ENCODE data around the gene AMBRA1.

AMBRA1 gene

GRCh38 chr11:46469926-46470325 is 123.9 kb downstream of the AMBRA1 start:
- no peak for DNase-seq

- no peak for DNase-seq
These were observed 128.1 kb downstream of the AMBRA1 start for GRCh38 chr11:46465683-46466082.

GRCh38 chr11:46463701-46464421 is 130.0 kb downstream of the AMBRA1 start:
- no peak for DNase-seq

- no peak for DNase-seq
These were observed 132.3 kb downstream of the AMBRA1 start for GRCh38 chr11:46461461-46461927.

- DNase-seq: no peak
These were observed 135.3 kb downstream of the AMBRA1 start for GRCh38 chr11:46458491-46458890.

GRCh38 chr11:46457659-46458424 is 136.0 kb downstream of the AMBRA1 start:
- no peak for DNase-seq

GRCh38 chr11:46457021-46457420 is 136.8 kb downstream of the AMBRA1 start:
- DNase-seq: no peak

- no peak for DNase-seq
These were observed 137.4 kb downstream of the AMBRA1 start for GRCh38 chr11:46456269-46457001.

GRCh38 chr11:46455834-46456233 is 138.0 kb downstream of the AMBRA1 start:
- DNase-seq: no peak

GRCh38 chr11:46452918-46453517 is 140.8 kb downstream of the AMBRA1 start:
- DNase-seq: no peak

GRCh38 chr11:46451759-46452158 is 142.1 kb downstream of the AMBRA1 start:
- no peak for DNase-seq

GRCh38 chr11:46450846-46451477 is 142.9 kb downstream of the AMBRA1 start:
- DNase-seq: no peak

GRCh38 chr11:46447544-46447943 is 146.3 kb downstream of the AMBRA1 start:
- no peak for DNase-seq

- no peak for DNase-seq
These were observed 147.7 kb downstream of the AMBRA1 start for GRCh38 chr11:46445920-46446771.

- no peak for DNase-seq
These were observed 148.5 kb downstream of the AMBRA1 start for GRCh38 chr11:46445192-46445919.

GRCh38 chr11:46444305-46444704 is 149.5 kb downstream of the AMBRA1 start:
- DNase-seq: no peak

GRCh38 chr11:46438211-46438610 is 155.6 kb downstream of the AMBRA1 start:
- DNase-seq: peak; percentile 72

GRCh38 chr11:46437122-46437689 is 156.6 kb downstream of the AMBRA1 start:
- no peak for DNase-seq

GRCh38 chr11:46436113-46436512 is 157.7 kb downstream of the AMBRA1 start:
- DNase-seq: no peak

- no peak for DNase-seq
These were observed 158.1 kb downstream of the AMBRA1 start for GRCh38 chr11:46435679-46436078.

GRCh38 chr11:46431211-46431610 is 162.6 kb downstream of the AMBRA1 start:
- DNase-seq: no peak
